ENCODE data around the gene FEM1A.

- TF ChIP-seq, protein P1, sequence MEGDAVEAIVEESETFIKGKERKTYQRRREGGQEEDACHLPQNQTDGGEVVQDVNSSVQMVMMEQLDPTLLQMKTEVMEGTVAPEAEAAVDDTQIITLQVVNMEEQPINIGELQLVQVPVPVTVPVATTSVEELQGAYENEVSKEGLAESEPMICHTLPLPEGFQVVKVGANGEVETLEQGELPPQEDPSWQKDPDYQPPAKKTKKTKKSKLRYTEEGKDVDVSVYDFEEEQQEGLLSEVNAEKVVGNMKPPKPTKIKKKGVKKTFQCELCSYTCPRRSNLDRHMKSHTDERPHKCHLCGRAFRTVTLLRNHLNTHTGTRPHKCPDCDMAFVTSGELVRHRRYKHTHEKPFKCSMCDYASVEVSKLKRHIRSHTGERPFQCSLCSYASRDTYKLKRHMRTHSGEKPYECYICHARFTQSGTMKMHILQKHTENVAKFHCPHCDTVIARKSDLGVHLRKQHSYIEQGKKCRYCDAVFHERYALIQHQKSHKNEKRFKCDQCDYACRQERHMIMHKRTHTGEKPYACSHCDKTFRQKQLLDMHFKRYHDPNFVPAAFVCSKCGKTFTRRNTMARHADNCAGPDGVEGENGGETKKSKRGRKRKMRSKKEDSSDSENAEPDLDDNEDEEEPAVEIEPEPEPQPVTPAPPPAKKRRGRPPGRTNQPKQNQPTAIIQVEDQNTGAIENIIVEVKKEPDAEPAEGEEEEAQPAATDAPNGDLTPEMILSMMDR (CRISPR knock-in tag; IDR thresholded peaks at IDR 0.05) = no peak
- TF ChIP-seq PHF20 (CRISPR knock-in tag; IDR thresholded peaks at IDR 0.05) (no peak), REST (IDR thresholded peaks at IDR 0.05; ENCODE audit: borderline replicate concordance in 1 of 2, low read depth in 1 of 2, low read length in 2 of 2) (no peak; a peak in 1 of 4 replicates), THRA (CRISPR knock-in tag; IDR thresholded peaks at IDR 0.05; ENCODE audit: borderline replicate concordance) (no peak), ZMYM3 (CRISPR knock-in tag; IDR thresholded peaks at IDR 0.05) (no peak), GABPA (IDR thresholded peaks at IDR 0.05; ENCODE audit: low read depth, low read length) (no peak), GABPA (CRISPR knock-in tag; IDR thresholded peaks at IDR 0.05; ENCODE audit: low read depth) (no peak), ZNF564 (CRISPR knock-in tag; IDR thresholded peaks at IDR 0.05) (no peak), MIER3 (CRISPR knock-in tag; IDR thresholded peaks at IDR 0.05; ENCODE audit: borderline replicate concordance) (no peak), ZNF274 (CRISPR knock-in tag; IDR thresholded peaks at IDR 0.05) (no peak), ATM (IDR thresholded peaks at IDR 0.05; ENCODE audit: borderline replicate concordance) (no peak), EZH2 (conservative IDR thresholded peaks at IDR 0.05; ENCODE audit: low read depth, low read length) (no peak), GTF2F1 (IDR thresholded peaks at IDR 0.05; ENCODE audit: low read length) (no peak)
- TF ChIP-seq, protein P2, sequence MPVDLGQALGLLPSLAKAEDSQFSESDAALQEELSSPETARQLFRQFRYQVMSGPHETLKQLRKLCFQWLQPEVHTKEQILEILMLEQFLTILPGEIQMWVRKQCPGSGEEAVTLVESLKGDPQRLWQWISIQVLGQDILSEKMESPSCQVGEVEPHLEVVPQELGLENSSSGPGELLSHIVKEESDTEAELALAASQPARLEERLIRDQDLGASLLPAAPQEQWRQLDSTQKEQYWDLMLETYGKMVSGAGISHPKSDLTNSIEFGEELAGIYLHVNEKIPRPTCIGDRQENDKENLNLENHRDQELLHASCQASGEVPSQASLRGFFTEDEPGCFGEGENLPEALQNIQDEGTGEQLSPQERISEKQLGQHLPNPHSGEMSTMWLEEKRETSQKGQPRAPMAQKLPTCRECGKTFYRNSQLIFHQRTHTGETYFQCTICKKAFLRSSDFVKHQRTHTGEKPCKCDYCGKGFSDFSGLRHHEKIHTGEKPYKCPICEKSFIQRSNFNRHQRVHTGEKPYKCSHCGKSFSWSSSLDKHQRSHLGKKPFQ (CRISPR knock-in tag; IDR thresholded peaks at IDR 0.05; ENCODE audit: insufficient replicate concordance) = no peak
- TF ChIP-seq, protein P3, sequence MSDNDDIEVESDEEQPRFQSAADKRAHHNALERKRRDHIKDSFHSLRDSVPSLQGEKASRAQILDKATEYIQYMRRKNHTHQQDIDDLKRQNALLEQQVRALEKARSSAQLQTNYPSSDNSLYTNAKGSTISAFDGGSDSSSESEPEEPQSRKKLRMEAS (IDR thresholded peaks at IDR 0.05) = no peak
Measured at GRCh38 chr19:4776436-4777211, 14.9 kb upstream of the FEM1A start.
